HG03097 (cell line): ENCODE data around the gene CCDC158.
"Not testable (repeated sequence)": the region's sequence is repeated elsewhere in the genome, so short reads cannot be mapped to it uniquely, and the experiment has no call there.

Experiments used
- ATAC-seq: cut with Tn5 transposase; IDR thresholded peaks from one replicate; pipeline ENCODE4 v1.9.1; 2021; ENCODE audit not compliant: unreplicated experiment, low FRiP score

The CCDC158 gene

GRCh38 chr4:76430519-76431388, 9.8 kb upstream of the CCDC158 start:
- no peak for ATAC-seq

- no peak for ATAC-seq
Measured at GRCh38 chr4:76429636-76430035, 8.7 kb upstream of the CCDC158 start.

- no peak for ATAC-seq
Measured at GRCh38 chr4:76426272-76426671, 5.3 kb upstream of the CCDC158 start.

GRCh38 chr4:76423159-76423558, 2.2 kb upstream of the CCDC158 start:
- ATAC-seq, result not testable (repeated sequence)

GRCh38 chr4:76420188-76420761, 666 bp downstream of the CCDC158 start:
- no peak for ATAC-seq

- no peak for ATAC-seq
Measured at GRCh38 chr4:76410636-76411035, 10.3 kb downstream of the CCDC158 start.

GRCh38 chr4:76407440-76408119, 13.4 kb downstream of the CCDC158 start:
- ATAC-seq, result no peak

GRCh38 chr4:76406081-76406480, 14.9 kb downstream of the CCDC158 start:
- no peak for ATAC-seq

- no peak for ATAC-seq
Measured at GRCh38 chr4:76401654-76402053, 19.3 kb downstream of the CCDC158 start.

- ATAC-seq, result no peak
Measured at GRCh38 chr4:76388160-76388908, 32.6 kb downstream of the CCDC158 start.

- ATAC-seq, result no peak
Measured at GRCh38 chr4:76386566-76387305, 34.2 kb downstream of the CCDC158 start.

- ATAC-seq, result no peak
Measured at GRCh38 chr4:76385974-76386373, 35.0 kb downstream of the CCDC158 start.

GRCh38 chr4:76384052-76384451, 36.9 kb downstream of the CCDC158 start:
- ATAC-seq, result no peak

GRCh38 chr4:76383001-76383400, 37.9 kb downstream of the CCDC158 start:
- ATAC-seq, result no peak

- ATAC-seq, result no peak
Measured at GRCh38 chr4:76381986-76382385, 39.0 kb downstream of the CCDC158 start.

- no peak for ATAC-seq
Measured at GRCh38 chr4:76380561-76380960, 40.4 kb downstream of the CCDC158 start.

- no peak for ATAC-seq
Measured at GRCh38 chr4:76377911-76378310, 43.0 kb downstream of the CCDC158 start.

GRCh38 chr4:76377481-76377901, 43.5 kb downstream of the CCDC158 start:
- ATAC-seq, result no peak

- no peak for ATAC-seq
Measured at GRCh38 chr4:76376534-76376933, 44.4 kb downstream of the CCDC158 start.

GRCh38 chr4:76375703-76376102, 45.2 kb downstream of the CCDC158 start:
- ATAC-seq, result no peak
